BLaER1 treated with 17β-estradiol and CSF1 and Interleukin-3, amounts not matched to agents 10 nM and 100 nM (cell line): ENCODE results near the gene RAB7B.
"Not testable (repeated sequence)": the region's sequence is repeated elsewhere in the genome, so short reads cannot be mapped to it uniquely, and the experiment has no call there.

ENCODE experiments used
- H3K27ac ChIP-seq, 11 experiments: shearing (Covaris generic); formaldehyde crosslinking; 2 replicates each; pipeline ENCODE4 v1.8.1; 2022
- H3K27me3 ChIP-seq, 11 experiments: shearing (Covaris generic); formaldehyde crosslinking; 2 replicates each; pipeline ENCODE4 v1.8.1; 2022
- H3K36me3 ChIP-seq, 11 experiments: shearing (Covaris generic); formaldehyde crosslinking; 2 replicates each; pipeline ENCODE4 v1.8.1; 2022
- H3K4me1 ChIP-seq, 10 experiments: shearing (Covaris generic); formaldehyde crosslinking; 2 replicates each; pipeline ENCODE4 v1.8.1; 2022
- H3K4me2 ChIP-seq, 11 experiments: shearing (Covaris generic); formaldehyde crosslinking; 2 replicates each; pipeline ENCODE4 v1.8.1; 2022
- H3K4me3 ChIP-seq, 10 experiments: shearing (Covaris generic); formaldehyde crosslinking; 2 replicates each; pipeline ENCODE4 v1.8.1; 2022
- H3K9ac ChIP-seq, 11 experiments: shearing (Covaris generic); formaldehyde crosslinking; 2 replicates each; pipeline ENCODE4 v1.8.1; 2022
- H3K9me3 ChIP-seq, 11 experiments: shearing (Covaris generic); formaldehyde crosslinking; replicated peaks in 1 of 11; 2 replicates each; pipeline ENCODE4 v1.8.1; 2022
- H4K20me1 ChIP-seq, 11 experiments: shearing (Covaris generic); formaldehyde crosslinking; 2 replicates each; pipeline ENCODE4 v1.8.1; 2022
- Cebpa-rat ChIP-seq, 11 experiments: shearing (Covaris generic); IDR thresholded peaks; 2 replicates each; pipeline ENCODE4 v1.8.1; 2022

The RAB7B gene

DNA sequence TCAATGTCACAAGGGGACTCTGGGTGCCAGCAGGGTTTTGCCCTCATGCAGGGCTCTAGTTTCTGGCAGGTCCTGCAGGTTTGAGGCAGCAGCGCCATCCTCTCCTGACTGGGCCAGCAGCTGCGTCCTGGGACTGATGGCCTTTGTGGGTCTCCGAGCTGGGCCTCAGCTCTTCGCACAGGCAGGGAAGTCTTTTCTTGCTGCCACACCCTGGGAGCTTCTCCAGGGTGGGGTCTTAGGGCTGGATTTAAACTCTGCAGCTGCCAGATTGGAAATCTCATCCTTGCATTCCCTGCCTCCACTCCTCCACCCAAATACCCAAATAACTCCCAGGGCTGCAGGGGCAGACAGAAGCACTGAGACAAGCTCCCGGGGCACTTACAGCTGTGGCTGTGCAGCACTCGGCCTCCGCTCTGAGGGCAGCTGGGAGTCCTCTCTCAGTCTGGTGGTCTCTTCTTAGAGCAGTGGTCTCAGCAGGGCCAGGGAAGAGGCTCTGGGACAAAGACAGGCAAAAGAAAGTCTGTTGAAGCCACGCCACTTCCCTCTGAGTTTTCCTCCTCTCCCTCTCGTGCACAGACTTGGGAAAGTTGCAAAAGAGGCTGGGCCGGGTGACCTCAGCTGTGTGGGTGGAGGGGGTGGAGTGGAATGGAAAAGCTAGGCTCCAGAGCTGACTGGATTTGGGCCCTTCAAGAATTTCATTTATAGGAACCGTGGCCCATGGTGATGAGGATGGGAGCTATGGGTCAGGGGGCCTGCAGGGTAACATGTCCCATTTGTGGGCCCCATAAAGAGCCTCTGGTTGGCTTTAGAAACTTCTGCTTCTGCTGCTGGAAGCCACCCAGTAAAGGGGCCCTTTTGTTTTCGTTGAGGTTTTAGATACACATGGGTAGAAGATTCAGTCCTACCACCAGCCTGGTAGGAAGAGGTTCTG is at the start of gene RAB7B:
RAB7B (minus strand) TSS at position 525 of the 931 bp plus-strand sequence. CDS start 9,260 bp downstream, outside the sequence.
- Histone ChIP-seq H3K36me3 (peaks cover 0 to 19% (median 0%) of the 10 kb centered on the region in 11 experiments; a peak in 4 of 22 replicates), H3K9ac (peak within 1 kb of the TSS in 7 of 11 experiments; percentile 6 to 71 (median 28); a peak in 10 of 22 replicates), H3K27ac (peak within 1 kb of the TSS in 6 of 11 experiments; percentile 19 to 66 (median 35); a peak in 10 of 22 replicates), H3K4me2 (peak within 1 kb of the TSS in 10 of 11 experiments; percentile 11 to 99 (median 66); a peak in 18 of 22 replicates), H3K9me3 (peaks cover 0 to 4% (median 0%) of the 10 kb centered on the region in 11 experiments; a peak in 2 of 22 replicates), H3K27me3 (no peaks in the 10 kb centered on the region), H4K20me1 (peaks cover 0 to under 1% (median 0%) of the 10 kb centered on the region in 11 experiments; a peak in 1 of 22 replicates), H3K4me3 (peak within 1 kb of the TSS in 6 of 10 experiments; percentile 26 to 65 (median 54); a peak in 10 of 20 replicates), H3K4me1 (peaks cover 0 to 96% (median 46%) of the 10 kb centered on the region in 10 experiments; a peak in 16 of 20 replicates)
- TF ChIP-seq Cebpa-rat (IDR thresholded peaks at IDR 0.05): no peak

DNA sequence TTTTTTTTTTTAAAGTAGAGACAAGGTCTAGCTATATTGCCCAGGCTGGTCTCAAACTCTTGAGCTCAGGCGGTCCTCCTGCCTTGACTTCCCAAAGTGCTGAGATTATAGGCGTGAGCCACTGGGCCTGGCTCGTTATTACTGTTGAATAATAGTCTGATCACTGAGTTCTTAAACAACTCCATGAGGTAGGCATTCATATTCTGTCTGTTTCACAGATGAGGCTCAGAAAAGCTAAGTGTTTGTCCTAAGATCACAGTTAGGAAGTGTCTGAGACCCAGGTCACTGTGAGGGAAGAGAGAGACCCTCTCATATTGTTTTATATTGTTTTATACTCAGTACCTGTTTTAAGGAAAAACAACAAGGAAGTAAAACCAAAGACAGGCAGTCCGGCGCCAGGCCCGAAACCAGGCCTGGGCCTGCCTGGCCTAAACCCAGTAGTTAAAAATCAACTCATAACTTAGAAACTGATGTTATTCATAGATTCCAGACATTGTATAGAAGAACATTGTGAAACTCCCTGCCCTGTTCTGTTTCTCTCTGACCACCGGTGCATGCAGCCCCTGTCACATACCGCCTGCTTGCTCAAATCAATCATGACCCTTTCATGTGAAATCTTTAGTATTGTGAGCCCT is 49.2 kb upstream of the RAB7B start:
- H3K27me3 ChIP-seq, H4K20me1 ChIP-seq: not testable (repeated sequence)
- Histone ChIP-seq H3K4me1 (peaks cover 41 to 79% (median 57%) of the 10 kb centered on the region in 10 experiments), H3K9me3 (peaks cover 0 to 28% (median 10%) of the 10 kb centered on the region in 11 experiments; a peak in 10 of 22 replicates), H3K4me3 (peak overlapping the region in 6 of 10 experiments; percentile 53 to 70 (median 60); a peak in 12 of 20 replicates), H3K36me3 (peaks cover 0 to 25% (median 14%) of the 10 kb centered on the region in 11 experiments; a peak in 13 of 22 replicates), H3K4me2 (peak overlapping the region; percentile 79 to 91 (median 84)), H3K27ac (peak overlapping the region; percentile 20 to 92 (median 86); a peak in 21 of 22 replicates), H3K9ac (peak overlapping the region; percentile 12 to 82 (median 76); a peak in 20 of 22 replicates)
- peak in 1 of 11 experiments; percentile 14; a peak in 1 of 22 replicates for TF ChIP-seq Cebpa-rat (IDR thresholded peaks at IDR 0.05)

GRCh38 chr1:206050655-206051235 is 47.5 kb upstream of the RAB7B start:
- Histone ChIP-seq H3K4me3 (no peak overlapping the region), H3K9me3 (peaks cover 0 to 12% (median 6%) of the 10 kb centered on the region in 11 experiments; a peak in 3 of 22 replicates), H3K36me3 (peaks cover 0 to 9% (median 0%) of the 10 kb centered on the region in 11 experiments; a peak in 5 of 22 replicates), H4K20me1 (no peaks in the 10 kb centered on the region), H3K4me1 (peaks cover 41 to 79% (median 57%) of the 10 kb centered on the region in 10 experiments), H3K9ac (peak overlapping the region in 10 of 11 experiments; percentile 37 to 80 (median 74); a peak in 18 of 22 replicates), H3K27ac (peak overlapping the region in 10 of 11 experiments; percentile 71 to 90 (median 86); a peak in 20 of 22 replicates), H3K27me3 (no peaks in the 10 kb centered on the region), H3K4me2 (peak overlapping the region; percentile 72 to 88 (median 81))
- peak in 10 of 11 experiments; percentile 51 to 95 (median 86); a peak in 19 of 22 replicates for TF ChIP-seq Cebpa-rat (IDR thresholded peaks at IDR 0.05)

- H3K4me2 ChIP-seq: peak overlapping the region; percentile 72 to 88 (median 81); a peak in 21 of 22 replicates
Observed at GRCh38 chr1:206049919-206050600, 46.9 kb upstream of the RAB7B start.

GRCh38 chr1:206049293-206049692 is 46.1 kb upstream of the RAB7B start:
- no peaks in the 10 kb centered on the region for H3K27me3 ChIP-seq
- no peaks in the 10 kb centered on the region for H4K20me1 ChIP-seq
- peaks cover 0 to 11% (median 4%) of the 10 kb centered on the region in 11 experiments; a peak in 3 of 22 replicates for H3K9me3 ChIP-seq
- no peak for TF ChIP-seq Cebpa-rat (IDR thresholded peaks at IDR 0.05)
- no peaks in the 10 kb centered on the region for H3K36me3 ChIP-seq
- no peak overlapping the region for H3K4me3 ChIP-seq
- peak overlapping the region in 6 of 11 experiments; percentile 26 to 88 (median 81); a peak in 9 of 22 replicates for H3K4me2 ChIP-seq
- no peak overlapping the region; a peak in 3 of 22 replicates for H3K9ac ChIP-seq
- H3K4me1 ChIP-seq: peaks cover 41 to 69% (median 57%) of the 10 kb centered on the region in 10 experiments
- peak overlapping the region in 9 of 11 experiments; percentile 81 to 90 (median 87); a peak in 18 of 22 replicates for H3K27ac ChIP-seq

More at GRCh38 chr1:206049919-206050600, 46.9 kb upstream of the RAB7B start:
- Histone ChIP-seq H3K27ac (peak overlapping the region in 10 of 11 experiments; percentile 37 to 90 (median 86); a peak in 19 of 22 replicates), H3K9me3 (peaks cover 0 to 11% (median 5%) of the 10 kb centered on the region in 11 experiments; a peak in 3 of 22 replicates), H3K36me3 (peaks cover 0 to 3% (median 0%) of the 10 kb centered on the region in 11 experiments; a peak in 3 of 22 replicates), H3K4me3 (no peak overlapping the region), H3K4me1 (peaks cover 41 to 73% (median 57%) of the 10 kb centered on the region in 10 experiments), H4K20me1 (no peaks in the 10 kb centered on the region), H3K27me3 (no peaks in the 10 kb centered on the region), H3K9ac (peak overlapping the region in 9 of 11 experiments; percentile 23 to 80 (median 69); a peak in 14 of 22 replicates)
- no peak for TF ChIP-seq Cebpa-rat (IDR thresholded peaks at IDR 0.05)

GRCh38 chr1:206048582-206048981 is 45.4 kb upstream of the RAB7B start:
- H3K36me3 ChIP-seq: no peaks in the 10 kb centered on the region
- peaks cover 0 to 9% (median 2%) of the 10 kb centered on the region in 11 experiments; a peak in 3 of 22 replicates for H3K9me3 ChIP-seq
- no peak overlapping the region for H3K4me3 ChIP-seq
- no peak for TF ChIP-seq Cebpa-rat (IDR thresholded peaks at IDR 0.05)
- peak overlapping the region in 8 of 11 experiments; percentile 10 to 89 (median 86); a peak in 15 of 22 replicates for H3K27ac ChIP-seq
- no peak overlapping the region for H3K9ac ChIP-seq
- no peaks in the 10 kb centered on the region for H4K20me1 ChIP-seq
- peak overlapping the region in 7 of 11 experiments; percentile 4 to 88 (median 37); a peak in 11 of 22 replicates for H3K4me2 ChIP-seq
- peaks cover 41 to 67% (median 53%) of the 10 kb centered on the region in 10 experiments for H3K4me1 ChIP-seq
- no peaks in the 10 kb centered on the region for H3K27me3 ChIP-seq

DNA sequence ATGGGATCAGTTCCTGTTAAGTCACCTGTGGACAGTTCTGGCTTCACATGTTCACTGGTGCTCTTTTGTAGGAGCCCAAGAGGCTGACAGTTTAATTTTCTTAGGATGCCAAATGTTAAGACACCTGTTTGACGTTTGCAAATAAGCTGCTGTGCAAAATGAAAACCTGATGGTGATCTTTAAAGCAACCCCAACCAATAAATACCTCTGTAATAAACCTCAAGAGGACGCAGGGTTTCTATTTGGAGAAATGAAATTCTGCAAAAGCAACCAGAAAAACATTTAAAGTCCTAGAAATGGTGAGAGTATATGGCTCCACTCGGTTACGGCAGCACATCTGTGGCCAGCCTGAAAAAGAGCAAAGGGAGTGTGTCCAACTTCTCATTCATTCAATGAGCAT is 44.1 kb upstream of the RAB7B start:
- Histone ChIP-seq H3K27ac (peak overlapping the region in 4 of 11 experiments; percentile 1 to 88 (median 56); a peak in 2 of 22 replicates), H3K36me3 (no peaks in the 10 kb centered on the region), H3K4me2 (peak overlapping the region in 2 of 11 experiments; percentile 5 to 6; a peak in 1 of 22 replicates), H4K20me1 (no peaks in the 10 kb centered on the region), H3K9me3 (no peaks in the 10 kb centered on the region), H3K27me3 (no peaks in the 10 kb centered on the region), H3K9ac (no peak overlapping the region), H3K4me3 (no peak overlapping the region), H3K4me1 (peaks cover 29 to 65% (median 42%) of the 10 kb centered on the region in 10 experiments)
- no peak for TF ChIP-seq Cebpa-rat (IDR thresholded peaks at IDR 0.05)
